Measurements from ENCODE around the gene DGCR2.
"Not testable (repeated sequence)": the region's sequence is repeated elsewhere in the genome, so short reads cannot be mapped to it uniquely, and the experiment has no call there.

Gene DGCR2

GRCh38 chr22:19103880-19104821 lies 18.1 kb downstream of the DGCR2 start:
- DNase-seq, result no peak
- no peak for TF ChIP-seq GATA1 (IDR thresholded peaks at IDR 0.05; ENCODE audit: low read depth, low read length)
- no peak for TF ChIP-seq POLR2A (IDR thresholded peaks at IDR 0.05; ENCODE audit: low read length)

DNA sequence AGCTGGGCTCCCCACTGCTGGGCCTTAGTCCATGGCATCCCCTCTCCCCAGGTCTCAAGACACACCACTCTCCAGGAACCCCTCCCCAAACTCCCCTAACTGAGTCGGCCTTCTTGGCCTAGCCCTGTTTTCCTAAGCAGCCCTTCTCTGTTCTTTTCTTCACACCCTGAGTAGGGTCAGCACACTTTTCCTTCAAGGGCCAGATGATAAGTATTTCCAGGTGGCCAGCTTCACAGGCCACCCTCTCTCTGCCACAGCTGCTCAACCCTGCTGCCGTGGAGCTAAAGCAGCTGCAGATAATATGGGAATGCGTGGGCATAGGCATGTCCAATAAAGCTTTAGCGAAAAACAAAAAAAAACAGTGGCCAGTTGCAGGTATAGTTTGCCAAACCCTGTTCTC lies 24.1 kb downstream of the DGCR2 start:
- no peak for DNase-seq
- no peak for TF ChIP-seq GATA1 (IDR thresholded peaks at IDR 0.05; ENCODE audit: low read depth, low read length)
- TF ChIP-seq POLR2A (IDR thresholded peaks at IDR 0.05; ENCODE audit: low read length), result no peak

DNA sequence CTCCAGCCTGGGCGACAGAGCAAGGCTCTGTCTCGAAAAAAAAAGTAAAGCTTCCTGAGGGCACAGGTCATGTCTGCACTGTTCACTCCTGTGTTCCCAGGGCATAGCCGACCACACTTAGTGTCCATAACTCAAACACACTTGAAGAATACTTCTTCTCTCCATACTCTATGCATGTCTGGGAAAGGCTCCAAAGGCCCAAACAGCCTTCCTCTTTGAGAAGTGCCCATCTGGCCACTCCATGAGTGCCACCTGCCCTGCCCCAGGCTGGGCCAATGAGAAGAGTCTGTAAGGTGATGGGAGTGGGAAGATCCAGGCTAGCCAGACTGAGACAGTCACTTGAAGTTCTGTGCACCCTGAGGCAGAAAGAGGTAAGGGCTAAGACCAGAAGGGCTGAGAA lies 24.7 kb downstream of the DGCR2 start:
- no peak for DNase-seq
- TF ChIP-seq POLR2A (IDR thresholded peaks at IDR 0.05; ENCODE audit: low read length) (no peak), GATA1 (IDR thresholded peaks at IDR 0.05; ENCODE audit: low read depth, low read length) (no peak)

DNA sequence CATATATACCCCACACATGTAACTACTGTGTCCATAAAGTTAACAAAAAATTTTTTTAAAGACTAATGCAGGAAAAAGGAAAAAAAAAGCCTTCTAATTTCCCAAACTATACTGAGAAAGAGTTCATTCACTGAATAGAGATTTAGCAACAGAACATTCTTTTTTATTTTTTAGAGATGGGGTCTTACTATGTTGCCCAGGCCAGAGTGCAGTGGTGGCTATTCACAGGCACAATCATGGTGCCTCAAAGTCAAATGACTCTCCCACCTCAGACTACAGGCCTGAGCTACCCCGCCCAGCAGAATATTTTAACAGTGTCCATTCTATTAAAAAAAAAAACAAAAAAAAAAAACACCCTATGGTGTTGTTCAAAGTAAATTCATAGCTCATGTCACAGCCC lies 25.7 kb downstream of the DGCR2 start:
- no peak for DNase-seq
- no peak for TF ChIP-seq POLR2A (IDR thresholded peaks at IDR 0.05; ENCODE audit: low read length)
- TF ChIP-seq GATA1 (IDR thresholded peaks at IDR 0.05; ENCODE audit: low read depth, low read length), result no peak

- DNase-seq, result no peak
- TF ChIP-seq POLR2A (IDR thresholded peaks at IDR 0.05; ENCODE audit: low read length), result no peak
- TF ChIP-seq GATA1 (IDR thresholded peaks at IDR 0.05; ENCODE audit: low read depth, low read length), result no peak
Measured at GRCh38 chr22:19094393-19094997, 27.7 kb downstream of the DGCR2 start.

DNA sequence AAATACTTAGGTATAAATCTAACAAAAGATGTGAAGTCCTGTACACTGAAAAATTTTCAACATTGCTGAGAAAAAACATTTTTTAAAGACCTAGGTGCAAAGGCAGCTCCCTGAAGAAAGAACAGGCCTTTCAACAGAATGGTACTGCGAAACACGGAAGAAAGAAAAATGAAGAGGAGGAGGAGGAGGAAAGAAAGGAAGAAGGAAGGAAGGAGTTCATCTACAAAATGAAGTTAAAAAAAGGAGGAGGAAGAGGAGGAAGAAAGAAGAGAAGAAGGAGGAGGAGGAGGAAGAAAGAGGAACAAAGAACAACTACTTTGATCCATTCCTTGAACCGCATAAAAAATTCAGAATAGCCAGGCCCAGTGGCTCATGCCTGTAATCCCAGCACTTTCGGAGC lies 29.5 kb downstream of the DGCR2 start:
- DNase-seq, result no peak
- no peak for TF ChIP-seq GATA1 (IDR thresholded peaks at IDR 0.05; ENCODE audit: low read depth, low read length)
- no peak for TF ChIP-seq POLR2A (IDR thresholded peaks at IDR 0.05; ENCODE audit: low read length)

- TF ChIP-seq POLR2A (IDR thresholded peaks at IDR 0.05; ENCODE audit: low read length) (no peak), GATA1 (IDR thresholded peaks at IDR 0.05; ENCODE audit: low read depth, low read length) (no peak)
Measured at GRCh38 chr22:19090586-19091127, 31.6 kb downstream of the DGCR2 start.

DNA sequence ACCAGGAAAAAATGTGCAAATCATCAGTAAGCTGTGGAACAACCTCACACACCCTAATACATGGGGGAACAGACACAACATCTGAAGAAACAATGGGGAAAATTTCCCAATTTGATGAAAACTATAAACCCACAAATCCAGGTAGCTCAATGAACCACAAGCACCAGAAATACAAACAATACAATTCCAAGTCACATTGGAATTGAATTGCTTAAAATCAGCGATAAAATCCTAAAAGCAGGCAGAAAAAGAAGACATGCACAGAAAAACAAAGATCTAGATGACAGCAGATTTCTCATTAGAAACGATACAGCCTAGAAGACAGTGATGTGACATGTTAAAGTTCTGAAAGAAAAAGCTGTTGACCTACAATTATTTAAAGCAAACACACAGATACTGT lies 32.0 kb downstream of the DGCR2 start:
- TF ChIP-seq POLR2A (IDR thresholded peaks at IDR 0.05; ENCODE audit: low read length), result no peak
- no peak for TF ChIP-seq GATA1 (IDR thresholded peaks at IDR 0.05; ENCODE audit: low read depth, low read length)

More at GRCh38 chr22:19090586-19091127, 31.6 kb downstream of the DGCR2 start:
- no peak for DNase-seq

DNA sequence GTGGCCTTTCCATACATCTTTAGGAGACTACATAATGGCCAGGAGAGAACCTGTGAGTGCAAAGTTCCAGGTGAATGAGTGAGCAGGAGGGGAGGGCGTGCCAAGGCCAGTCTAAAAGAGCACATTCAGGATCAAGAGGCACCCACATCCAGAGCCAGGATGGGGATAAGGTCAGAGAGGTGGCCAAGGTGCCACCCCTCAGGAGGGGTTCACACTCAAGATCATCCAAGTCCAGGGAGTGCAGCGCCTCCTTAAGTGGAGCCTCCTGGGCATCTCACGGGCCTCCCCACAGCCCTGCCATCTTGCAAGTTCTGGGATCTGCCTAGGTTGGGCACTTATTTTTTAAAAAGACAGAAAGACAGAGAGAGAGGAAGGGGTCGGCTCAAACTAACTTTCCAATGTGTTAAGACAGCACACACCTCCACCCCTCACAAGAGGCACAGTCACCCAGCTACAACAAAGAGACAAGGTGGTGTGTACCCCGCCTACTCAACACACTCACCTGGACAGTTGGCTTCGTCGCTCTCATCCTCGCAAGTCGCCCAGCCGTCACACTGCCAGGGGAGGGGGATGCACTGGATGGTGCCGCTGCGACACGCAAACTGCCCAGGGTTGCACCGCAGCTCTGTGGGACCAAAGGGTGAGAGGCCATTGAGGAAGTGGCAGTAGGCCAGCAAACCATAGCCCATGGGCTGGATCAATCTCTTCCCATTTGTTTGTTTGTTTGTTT lies 33.2 kb downstream of the DGCR2 start:
- no peak for DNase-seq
- TF ChIP-seq GATA1 (IDR thresholded peaks at IDR 0.05; ENCODE audit: low read depth, low read length), result no peak
- TF ChIP-seq POLR2A (IDR thresholded peaks at IDR 0.05; ENCODE audit: low read length), result no peak

More for the DNA sequence above, 32.0 kb downstream of the DGCR2 start:
- no peak for DNase-seq

DNA sequence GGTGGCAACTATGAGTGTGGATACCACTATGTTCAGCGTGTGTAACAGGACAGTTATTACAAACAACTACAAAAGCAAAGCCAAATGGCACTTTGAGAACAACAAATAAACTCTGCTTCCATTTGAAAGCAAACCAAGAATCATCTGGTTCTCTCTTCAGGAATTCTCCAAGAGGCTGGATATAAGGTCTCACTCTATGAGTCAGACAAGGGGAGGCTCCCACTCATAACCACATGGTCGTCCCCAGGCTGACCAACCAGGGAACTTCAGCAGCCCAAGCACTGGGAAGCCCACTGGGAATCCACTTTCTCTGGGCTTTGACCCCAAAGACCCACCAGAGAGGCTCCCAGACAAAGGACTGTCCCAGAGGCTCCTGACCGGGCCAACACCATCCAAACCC lies 35.3 kb downstream of the DGCR2 start:
- DNase-seq, result no peak
- no peak for TF ChIP-seq GATA1 (IDR thresholded peaks at IDR 0.05; ENCODE audit: low read depth, low read length)
- no peak for TF ChIP-seq POLR2A (IDR thresholded peaks at IDR 0.05; ENCODE audit: low read length)

- TF ChIP-seq POLR2A (IDR thresholded peaks at IDR 0.05; ENCODE audit: low read length) (no peak), GATA1 (IDR thresholded peaks at IDR 0.05; ENCODE audit: low read depth, low read length) (no peak)
Measured at GRCh38 chr22:19086417-19086816, 35.8 kb downstream of the DGCR2 start.

DNA sequence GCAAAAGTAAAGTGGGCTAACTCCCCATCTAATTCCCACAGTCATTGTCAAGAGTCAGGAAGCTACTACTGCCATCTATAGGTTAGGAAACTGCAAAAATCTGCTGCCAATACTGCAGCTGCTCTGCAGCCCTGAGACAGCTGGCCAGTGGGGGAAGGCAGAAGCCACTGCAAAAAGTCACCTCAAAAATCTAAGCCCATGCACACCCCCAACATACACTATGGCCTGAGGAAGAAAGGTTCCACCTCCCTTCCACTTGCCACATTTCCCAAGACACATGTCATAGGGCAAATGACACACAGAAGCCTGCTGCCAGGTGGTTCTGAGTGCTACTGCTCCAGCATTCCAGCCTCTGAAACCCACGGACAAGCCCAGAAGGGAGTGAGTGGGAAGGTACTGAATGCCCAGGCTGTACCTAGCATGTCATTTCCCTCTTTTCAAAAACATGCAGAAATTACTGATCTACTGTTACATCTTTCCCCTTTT lies 36.9 kb downstream of the DGCR2 start:
- TF ChIP-seq POLR2A (IDR thresholded peaks at IDR 0.05; ENCODE audit: low read length) (no peak), GATA1 (IDR thresholded peaks at IDR 0.05; ENCODE audit: low read depth, low read length) (no peak)
- DNase-seq, result peak; percentile 22

More at GRCh38 chr22:19086417-19086816, 35.8 kb downstream of the DGCR2 start:
- DNase-seq, result no peak

DNA sequence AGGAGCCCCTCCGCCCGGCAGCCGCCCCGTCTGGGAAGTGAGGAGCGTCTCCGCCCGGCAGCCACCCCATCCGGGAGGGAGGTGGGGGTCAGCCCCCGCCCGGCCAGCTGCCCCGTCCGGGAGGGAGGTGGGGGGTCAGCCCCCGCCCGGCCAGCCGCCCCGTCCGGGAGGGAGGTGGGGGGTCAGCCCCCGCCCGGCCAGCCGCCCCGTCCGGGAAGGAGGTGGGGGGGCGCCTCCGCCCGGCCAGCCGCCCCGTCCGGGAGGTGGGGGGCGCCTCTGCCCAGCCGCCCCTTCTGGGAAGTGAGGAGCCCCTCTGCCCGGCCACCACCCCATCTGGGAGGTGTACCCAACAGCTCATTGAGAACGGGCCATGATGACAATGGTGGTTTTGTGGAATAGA lies 37.6 kb downstream of the DGCR2 start:
- not testable (repeated sequence) for DNase-seq

- DNase-seq, result not testable (repeated sequence)
Measured at GRCh38 chr22:19084126-19084525, 38.1 kb downstream of the DGCR2 start.

All from erythroblast (primary cell).